Astrocyte of the hippocampus (primary cell): ENCODE data around the gene RBSN.

Experiments
- DNase-seq: peaks from one replicate; pipeline ENCODE4 v3.0.0; 2011; ENCODE audit warnings: low read depth, low spot score

Gene RBSN

GRCh38 chr3:15060029-15060428 is 38.9 kb downstream of the RBSN start:
- DNase-seq: no peak

- no peak for DNase-seq
These were observed 42.1 kb downstream of the RBSN start for GRCh38 chr3:15056676-15057404.

- peak; percentile 12 for DNase-seq
These were observed 43.9 kb downstream of the RBSN start for GRCh38 chr3:15055019-15055557.

GRCh38 chr3:15053541-15053940 is 45.4 kb downstream of the RBSN start:
- DNase-seq: no peak

GRCh38 chr3:15052335-15053242 is 46.4 kb downstream of the RBSN start:
- DNase-seq: no peak

GRCh38 chr3:15051531-15051930 is 47.4 kb downstream of the RBSN start:
- DNase-seq: peak; percentile 42

- no peak for DNase-seq
These were observed 48.4 kb downstream of the RBSN start for GRCh38 chr3:15050405-15051092.

GRCh38 chr3:15049584-15049983 is 49.4 kb downstream of the RBSN start:
- DNase-seq: no peak

GRCh38 chr3:15045667-15046066 is 53.3 kb downstream of the RBSN start:
- no peak for DNase-seq

- no peak for DNase-seq
These were observed 54.6 kb downstream of the RBSN start for GRCh38 chr3:15044326-15044725.

- no peak for DNase-seq
These were observed 55.4 kb downstream of the RBSN start for GRCh38 chr3:15043408-15044171.

GRCh38 chr3:15042936-15043335 is 56.0 kb downstream of the RBSN start:
- DNase-seq: no peak

- DNase-seq: no peak
These were observed 57.0 kb downstream of the RBSN start for GRCh38 chr3:15041950-15042349.

GRCh38 chr3:15040844-15041243 is 58.1 kb downstream of the RBSN start:
- peak; percentile 12 for DNase-seq

GRCh38 chr3:15038306-15038705 is 60.6 kb downstream of the RBSN start:
- DNase-seq: no peak

GRCh38 chr3:15033103-15033502 is 65.8 kb downstream of the RBSN start:
- DNase-seq: no peak

GRCh38 chr3:15032650-15033049 is 66.3 kb downstream of the RBSN start:
- DNase-seq: no peak

- no peak for DNase-seq
These were observed 69.3 kb downstream of the RBSN start for GRCh38 chr3:15029625-15030024.

- no peak for DNase-seq
These were observed 75.2 kb downstream of the RBSN start for GRCh38 chr3:15023719-15024118.

- no peak for DNase-seq
These were observed 75.7 kb downstream of the RBSN start for GRCh38 chr3:15023249-15023648.
